ENCODE measurements around the gene F13B. TPM values are rescaled to one million over a fixed set of nuclear protein-coding genes. Genes with fewer than 3 reads are reported as not detected.

Gene F13B
- total and polyA plus RNA-seq, 2 donors (not counting 3 experiments of a cell fraction or from before 2014, with no cell fraction given): not detected

GRCh38 chr1:197092491-197093023 lies 25.5 kb upstream of the F13B start:
- no peak overlapping the region for H3K4me2 ChIP-seq (ENCODE audit: insufficient read depth, low read length)
- H3K9me1 ChIP-seq (replicated peaks; ENCODE audit: control insufficient read depth, extremely low read depth, insufficient read depth, low read length): no peaks in the 10 kb centered on the region
- DNase-seq (ENCODE audit: low read depth, low spot score): no peak
- dilution Hi-C loops (cut with MboI; ENCODE audit: extremely low pct_ligation_motif_present, low sequenced_read_pairs): no loop called here
- BruUV-seq (replicated peaks): no TSS peak
- no peaks in the 10 kb centered on the region for H3K4me1 ChIP-seq (ENCODE audit: control insufficient read depth, extremely low read depth, insufficient read depth, low read length)
- peaks cover 0 to 8% of the 10 kb centered on the region in 2 experiments for H3K36me3 ChIP-seq (ENCODE audit: control insufficient read depth in 2 of 2, extremely low read depth in 1 of 2, insufficient read depth in 2 of 2, low read length in 2 of 2)
- H3K9ac ChIP-seq (replicated peaks; ENCODE audit: extremely low read depth, insufficient read depth, low read length): no peak overlapping the region
- no peaks in the 10 kb centered on the region for H3K9me3 ChIP-seq (replicated peaks; ENCODE audit: control insufficient read depth, insufficient read depth, low read length)
- no peak overlapping the region for H3K4me3 ChIP-seq (replicated peaks in 1 of 3; ENCODE audit: insufficient read depth in 1 of 3, low read depth in 1 of 3, low read length in 3 of 3)
- no peak overlapping the region for H2AFZ ChIP-seq (ENCODE audit: low read depth, low read length)
- CTCF ChIA-PET: interaction anchor here (0.8 to 1.4 kb wide), 2 partner anchors 9 to 10 kb away, joined by 3 to 6 read pairs; no protein-coding TSS in a partner anchor
- no peak for TF ChIP-seq POLR2A (IDR thresholded peaks at IDR 0.05; ENCODE audit: low read depth, low read length)
- no peak for TF ChIP-seq MAX (IDR thresholded peaks at IDR 0.05; ENCODE audit: insufficient read depth, insufficient read length)
- no peak for TF ChIP-seq GATA2 (IDR thresholded peaks at IDR 0.05; ENCODE audit: insufficient read depth, insufficient read length, low read depth, low read length)
- no peak for TF ChIP-seq FOS (IDR thresholded peaks at IDR 0.05; ENCODE audit: borderline replicate concordance, insufficient read depth, low read length)
- no peak for TF ChIP-seq CTCF (IDR thresholded peaks at IDR 0.05; ENCODE audit: extremely low read depth in 1 of 2, insufficient read depth in 1 of 2, low read depth in 1 of 2, low read length in 2 of 2)
- no peak for TF ChIP-seq EZH2 (IDR thresholded peaks at IDR 0.05; ENCODE audit: borderline replicate concordance, low read depth, low read length, severe bottlenecking)
- TF ChIP-seq MYC (IDR thresholded peaks at IDR 0.05; ENCODE audit: low read depth, low read length): no peak
- TF ChIP-seq POLR2AphosphoS5 (IDR thresholded peaks at IDR 0.05; ENCODE audit: insufficient read depth, low read depth, low read length): no peak
- no peak for TF ChIP-seq JUN (IDR thresholded peaks at IDR 0.05; ENCODE audit: borderline replicate concordance, insufficient read depth, insufficient read length, low read depth)
- POLR2A ChIA-PET: no interaction called here
- no peaks in the 10 kb centered on the region for H4K20me1 ChIP-seq (replicated peaks; ENCODE audit: control insufficient read depth, extremely low read depth, insufficient read depth, low read length)
- H3K27ac ChIP-seq (ENCODE audit: insufficient read depth, low read depth, low read length): no peak overlapping the region
- no peaks in the 10 kb centered on the region for H3K27me3 ChIP-seq (ENCODE audit: control insufficient read depth in 2 of 2, insufficient read depth in 2 of 2, low read length in 2 of 2)
- H3K79me2 ChIP-seq (ENCODE audit: control insufficient read depth, insufficient read depth, low read length): no peaks in the 10 kb centered on the region
- FAIRE-seq: no peak
- intact Hi-C loops (cut with micrococcal nuclease): no loop called here
